ENCODE measurements around the gene EIF5A. TPM values are rescaled to one million over a fixed set of nuclear protein-coding genes. Genes with fewer than 3 reads are reported as not detected.

Gene EIF5A
- total RNA-seq, 1 donor from 2014 or later, result 248 TPM

DNA sequence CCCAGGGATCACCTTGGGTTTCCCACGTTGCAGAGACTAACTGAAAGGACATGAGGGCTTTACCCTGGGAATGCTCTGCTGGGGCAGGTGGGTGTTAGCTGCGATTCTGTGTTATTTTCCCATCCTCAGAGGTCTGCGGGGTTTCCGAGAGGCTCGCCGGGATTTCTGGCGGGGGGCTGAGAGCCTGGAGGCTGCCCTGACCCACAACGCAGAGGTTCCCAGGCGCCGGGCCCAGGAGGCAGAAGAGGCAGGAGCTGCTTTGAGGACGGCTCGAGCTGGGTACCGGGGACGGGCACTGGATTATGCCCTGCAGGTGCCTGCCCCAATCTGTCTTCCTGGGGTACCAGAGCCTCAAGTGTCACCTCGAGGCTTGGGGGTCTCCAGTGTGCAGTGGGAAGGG is 35.8 kb downstream of the EIF5A start:
- H3K27me3 ChIP-seq, result no peaks in the 10 kb centered on the region
- H3K4me3 ChIP-seq, result no peak overlapping the region
- TF ChIP-seq, protein P1, sequence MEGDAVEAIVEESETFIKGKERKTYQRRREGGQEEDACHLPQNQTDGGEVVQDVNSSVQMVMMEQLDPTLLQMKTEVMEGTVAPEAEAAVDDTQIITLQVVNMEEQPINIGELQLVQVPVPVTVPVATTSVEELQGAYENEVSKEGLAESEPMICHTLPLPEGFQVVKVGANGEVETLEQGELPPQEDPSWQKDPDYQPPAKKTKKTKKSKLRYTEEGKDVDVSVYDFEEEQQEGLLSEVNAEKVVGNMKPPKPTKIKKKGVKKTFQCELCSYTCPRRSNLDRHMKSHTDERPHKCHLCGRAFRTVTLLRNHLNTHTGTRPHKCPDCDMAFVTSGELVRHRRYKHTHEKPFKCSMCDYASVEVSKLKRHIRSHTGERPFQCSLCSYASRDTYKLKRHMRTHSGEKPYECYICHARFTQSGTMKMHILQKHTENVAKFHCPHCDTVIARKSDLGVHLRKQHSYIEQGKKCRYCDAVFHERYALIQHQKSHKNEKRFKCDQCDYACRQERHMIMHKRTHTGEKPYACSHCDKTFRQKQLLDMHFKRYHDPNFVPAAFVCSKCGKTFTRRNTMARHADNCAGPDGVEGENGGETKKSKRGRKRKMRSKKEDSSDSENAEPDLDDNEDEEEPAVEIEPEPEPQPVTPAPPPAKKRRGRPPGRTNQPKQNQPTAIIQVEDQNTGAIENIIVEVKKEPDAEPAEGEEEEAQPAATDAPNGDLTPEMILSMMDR (IDR thresholded peaks at IDR 0.05), result no peak
- DNase-seq (ENCODE audit: low spot score in 2 of 2), result no peak
- H3K36me3 ChIP-seq, result no peaks in the 10 kb centered on the region
- no peaks in the 10 kb centered on the region for H3K4me1 ChIP-seq
- H3K27ac ChIP-seq, result no peak overlapping the region
- no peaks in the 10 kb centered on the region for H3K9me3 ChIP-seq
- intact Hi-C loops (cut with DNase I), result no loop called here

DNA sequence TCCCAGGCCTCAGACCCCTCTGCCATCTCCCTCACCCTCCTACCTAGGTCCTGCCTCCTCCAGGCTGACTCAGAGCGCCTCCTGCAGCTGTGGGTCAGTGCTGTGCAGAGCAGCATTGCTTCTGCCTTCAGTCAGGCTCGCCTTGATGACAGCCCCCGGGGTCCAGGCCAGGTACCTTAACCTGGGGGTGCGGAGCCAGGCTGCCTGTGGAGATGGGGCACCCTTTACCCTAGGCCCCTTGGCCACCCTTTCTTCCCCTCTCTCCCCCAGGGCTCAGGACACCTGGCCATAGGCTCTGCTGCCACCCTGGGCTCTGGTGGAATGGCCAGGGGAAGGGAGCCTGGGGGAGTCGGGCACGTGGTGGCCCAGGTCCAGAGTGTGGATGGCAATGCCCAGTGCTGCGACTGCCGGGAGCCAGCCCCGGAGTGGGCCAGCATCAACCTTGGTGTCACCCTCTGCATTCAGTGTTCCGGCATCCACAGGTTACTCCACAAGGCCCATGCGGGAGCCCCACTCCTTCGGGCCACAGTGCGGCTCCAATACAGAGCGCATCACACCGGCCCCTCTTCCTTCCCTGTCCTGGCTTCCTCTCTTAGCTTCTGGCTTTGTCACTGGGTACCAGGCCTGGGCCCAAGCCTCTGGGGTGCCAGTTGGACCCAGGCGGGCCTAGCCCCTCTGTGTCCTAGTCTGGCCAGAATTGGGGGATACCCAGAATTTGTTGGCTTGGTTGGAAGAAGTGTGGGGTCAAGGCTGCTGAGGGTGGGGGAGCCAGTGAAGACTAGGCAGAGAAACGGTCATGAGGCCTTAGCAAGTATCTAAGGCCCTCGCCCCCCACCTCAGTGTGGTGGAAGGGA is 39.6 kb downstream of the EIF5A start:
- DNase-seq (ENCODE audit: low spot score in 2 of 2), result no peak
- no peaks in the 10 kb centered on the region for H3K9me3 ChIP-seq
- peaks cover 0 to 10% of the 10 kb centered on the region in 2 donors for H3K4me1 ChIP-seq
- no peaks in the 10 kb centered on the region for H3K36me3 ChIP-seq
- TF ChIP-seq, protein P1 (IDR thresholded peaks at IDR 0.05), result no peak
- H3K27ac ChIP-seq, result no peak overlapping the region
- H3K27me3 ChIP-seq, result no peaks in the 10 kb centered on the region
- no peak overlapping the region for H3K4me3 ChIP-seq
- intact Hi-C loops (cut with DNase I), result no loop called here

DNA sequence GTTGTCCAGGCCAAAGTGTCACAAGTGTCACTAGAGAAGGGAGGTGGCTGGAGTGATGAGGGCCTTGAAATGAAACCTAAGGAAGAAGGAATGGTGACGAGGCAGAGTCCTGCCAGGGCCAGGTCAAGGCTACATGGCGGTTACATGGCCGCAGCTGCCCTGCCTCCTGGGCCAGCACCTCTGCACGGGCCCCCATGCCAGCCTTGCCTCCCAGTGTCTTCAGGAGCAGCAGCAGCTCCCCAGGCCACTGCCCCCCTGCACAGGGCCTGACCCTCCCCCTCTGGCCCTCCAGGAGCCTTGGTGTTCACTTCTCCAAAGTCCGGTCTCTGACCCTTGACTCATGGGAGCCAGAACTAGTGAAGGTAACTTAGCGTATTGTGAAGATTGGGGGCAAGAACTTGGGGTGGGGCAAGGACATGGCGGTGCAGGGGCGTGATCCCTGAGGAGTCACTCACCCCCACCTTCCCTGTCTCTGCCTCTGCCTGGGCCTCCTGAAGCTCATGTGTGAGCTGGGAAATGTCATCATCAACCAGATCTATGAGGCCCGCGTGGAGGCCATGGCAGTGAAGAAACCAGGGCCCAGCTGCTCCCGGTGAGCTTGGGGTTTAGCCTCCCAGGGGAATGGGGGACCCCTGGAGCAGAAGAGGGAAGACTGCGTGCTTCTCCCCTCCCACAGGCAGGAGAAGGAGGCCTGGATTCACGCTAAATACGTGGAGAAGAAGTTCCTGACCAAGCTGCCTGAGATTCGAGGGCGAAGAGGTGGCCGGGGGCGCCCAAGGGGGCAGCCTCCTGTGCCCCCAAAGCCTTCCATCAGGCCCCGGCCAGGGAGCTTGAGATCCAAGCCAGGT is 40.4 kb downstream of the EIF5A start:
- no peak overlapping the region for H3K27ac ChIP-seq
- peaks cover 4 to 13% of the 10 kb centered on the region in 2 donors for H3K4me1 ChIP-seq
- no peak for DNase-seq (ENCODE audit: low spot score in 2 of 2)
- no peaks in the 10 kb centered on the region for H3K36me3 ChIP-seq
- intact Hi-C loops (cut with DNase I), result no loop called here
- no peak overlapping the region for H3K4me3 ChIP-seq
- TF ChIP-seq, protein P1 (IDR thresholded peaks at IDR 0.05), result no peak
- H3K27me3 ChIP-seq, result no peaks in the 10 kb centered on the region
- no peaks in the 10 kb centered on the region for H3K9me3 ChIP-seq

DNA sequence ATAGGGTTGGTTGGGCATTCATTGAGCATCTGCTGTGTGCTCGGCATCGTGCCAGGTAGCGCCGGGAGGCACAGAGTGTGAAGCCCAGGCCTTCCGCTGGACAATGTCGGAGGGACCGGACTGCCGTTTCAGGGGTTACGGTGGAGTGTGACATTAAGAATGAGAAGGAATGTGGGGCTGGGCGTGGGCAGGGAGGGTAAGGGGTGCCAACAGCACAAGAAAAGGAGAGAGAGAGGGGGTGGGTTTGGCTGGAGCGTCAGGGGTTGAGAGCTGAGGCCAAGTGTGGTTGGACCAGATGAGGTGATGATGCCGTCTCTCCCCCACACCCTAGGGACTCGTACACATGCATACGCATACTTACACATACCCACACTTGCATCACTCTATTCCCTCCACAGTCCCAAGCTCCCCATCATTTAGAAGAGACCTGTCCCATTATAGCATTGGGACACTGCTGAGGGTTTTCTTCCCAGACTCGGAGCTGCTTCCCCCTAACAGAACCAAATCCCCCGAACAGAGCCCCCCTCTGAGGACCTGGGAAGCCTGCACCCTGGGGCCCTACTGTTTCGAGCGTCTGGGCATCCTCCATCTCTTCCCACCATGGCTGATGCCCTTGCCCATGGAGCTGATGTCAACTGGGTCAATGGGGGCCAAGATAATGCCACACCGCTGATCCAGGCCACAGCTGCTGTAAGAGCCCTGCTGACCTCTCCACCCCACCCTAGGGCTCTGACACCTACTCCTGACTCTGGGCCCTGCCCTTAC is 41.2 kb downstream of the EIF5A start:
- H3K27ac ChIP-seq, result no peak overlapping the region
- H3K4me3 ChIP-seq, result no peak overlapping the region
- no peaks in the 10 kb centered on the region for H3K27me3 ChIP-seq
- no peaks in the 10 kb centered on the region for H3K36me3 ChIP-seq
- peaks cover 11 to 21% of the 10 kb centered on the region in 2 donors for H3K4me1 ChIP-seq
- intact Hi-C loops (cut with DNase I), result no loop called here
- no peaks in the 10 kb centered on the region for H3K9me3 ChIP-seq
- TF ChIP-seq, protein P1 (IDR thresholded peaks at IDR 0.05), result no peak
- DNase-seq (ENCODE audit: low spot score in 2 of 2), result no peak
